Kidney epithelial cell (primary cell): ENCODE measurements around the gene NOS1. TPM values are rescaled to one million over a fixed set of nuclear protein-coding genes. Genes with fewer than 3 reads are reported as not detected.

ENCODE experiments used
- DNase-seq: peaks from one replicate; pipeline ENCODE4 v3.0.0-alpha.2; 2010; ENCODE audit warnings: low read depth
- H3K27me3 ChIP-seq: 2 replicates; pipeline ENCODE4 v1.6.0; 2011; ENCODE audit warnings: low read length; ENCODE audit not compliant: control insufficient read depth, insufficient read depth
- H3K36me3 ChIP-seq: 2 replicates; pipeline ENCODE4 v1.5.1; 2011; ENCODE audit warnings: low read length; ENCODE audit not compliant: control insufficient read depth, insufficient read depth
- H3K4me3 ChIP-seq: 2 replicates; pipeline ENCODE4 v1.5.1; 2011; ENCODE audit warnings: low read depth, mild to moderate bottlenecking, control low read depth, low read length
- total RNA-seq: library from RNA; depleted of rRNA; stranded (reverse); fragments of >200 nt; gene quantifications from 2 replicates; pipeline ENCODE4 v1.2.3, GENCODE V29; 2015
- TF ChIP-seq, protein P1 (sequence below): IDR thresholded peaks from 2 replicates; pipeline ENCODE4 v1.5.1; 2011; ENCODE audit warnings: mild to moderate bottlenecking, moderate library complexity, low read length, control low read depth, inconsistent platforms; ENCODE audit not compliant: insufficient read depth, poor library complexity, severe bottlenecking

NOS1 gene
- total RNA-seq = 0.04 TPM in 1 of 2 replicates, not detected in the other

DNA sequence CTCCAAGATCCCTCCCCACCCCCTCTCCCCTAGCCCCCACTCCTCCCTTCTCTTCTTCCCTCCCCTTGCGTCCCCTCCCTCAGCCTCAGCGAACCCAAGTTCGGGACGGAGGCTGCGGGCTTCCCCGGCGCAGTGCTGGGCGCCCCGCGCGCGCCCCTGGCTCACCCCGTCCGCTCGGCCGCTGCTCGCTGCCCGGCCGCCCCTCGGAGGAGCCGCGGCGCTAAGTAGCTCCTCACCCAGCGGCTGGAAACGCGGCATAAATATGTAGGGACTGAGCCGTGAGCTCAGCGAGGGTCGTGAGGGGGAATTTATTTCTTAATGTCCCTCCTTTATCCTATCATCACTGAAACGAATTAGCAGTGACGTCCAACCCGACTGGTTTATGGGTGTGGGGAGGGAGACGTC, at the start of gene NOS1:
Gene NOS1, minus strand, starts transcription at position 280 of the 405 bp plus-strand sequence. CDS start 30,557 bp downstream, outside the sequence.
- TF ChIP-seq, protein P1, sequence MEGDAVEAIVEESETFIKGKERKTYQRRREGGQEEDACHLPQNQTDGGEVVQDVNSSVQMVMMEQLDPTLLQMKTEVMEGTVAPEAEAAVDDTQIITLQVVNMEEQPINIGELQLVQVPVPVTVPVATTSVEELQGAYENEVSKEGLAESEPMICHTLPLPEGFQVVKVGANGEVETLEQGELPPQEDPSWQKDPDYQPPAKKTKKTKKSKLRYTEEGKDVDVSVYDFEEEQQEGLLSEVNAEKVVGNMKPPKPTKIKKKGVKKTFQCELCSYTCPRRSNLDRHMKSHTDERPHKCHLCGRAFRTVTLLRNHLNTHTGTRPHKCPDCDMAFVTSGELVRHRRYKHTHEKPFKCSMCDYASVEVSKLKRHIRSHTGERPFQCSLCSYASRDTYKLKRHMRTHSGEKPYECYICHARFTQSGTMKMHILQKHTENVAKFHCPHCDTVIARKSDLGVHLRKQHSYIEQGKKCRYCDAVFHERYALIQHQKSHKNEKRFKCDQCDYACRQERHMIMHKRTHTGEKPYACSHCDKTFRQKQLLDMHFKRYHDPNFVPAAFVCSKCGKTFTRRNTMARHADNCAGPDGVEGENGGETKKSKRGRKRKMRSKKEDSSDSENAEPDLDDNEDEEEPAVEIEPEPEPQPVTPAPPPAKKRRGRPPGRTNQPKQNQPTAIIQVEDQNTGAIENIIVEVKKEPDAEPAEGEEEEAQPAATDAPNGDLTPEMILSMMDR = no peak
- no peak for DNase-seq
- no peaks in the 10 kb centered on the region for H3K36me3 ChIP-seq
- H3K4me3 ChIP-seq = peak within 1 kb of the TSS; percentile 3
- H3K27me3 ChIP-seq = peaks cover 79% of the 10 kb centered on the region

DNA sequence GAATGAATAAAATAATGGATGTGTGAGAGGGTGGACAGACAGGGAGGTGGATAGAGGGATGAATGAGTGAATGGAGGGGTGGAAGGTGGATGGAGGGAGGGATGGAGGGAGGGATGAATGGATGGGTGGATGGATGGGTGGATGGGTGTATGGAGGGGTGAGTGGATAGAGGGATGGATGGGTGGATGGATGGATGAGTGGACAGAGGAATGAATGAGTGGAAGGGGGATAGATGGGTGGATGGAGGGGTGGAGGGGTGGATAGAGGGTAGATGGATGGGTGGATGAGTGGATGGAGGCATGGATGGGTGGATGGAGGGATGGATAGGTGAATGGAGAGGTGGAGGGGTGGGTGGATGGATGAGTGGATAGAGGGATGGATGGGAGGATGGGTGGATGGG, 47.9 kb upstream of the NOS1 start:
- H3K27me3 ChIP-seq = peaks cover 2% of the 10 kb centered on the region
- no peak for DNase-seq
- TF ChIP-seq, protein P1 = no peak
- H3K4me3 ChIP-seq = no peak overlapping the region
- H3K36me3 ChIP-seq = no peaks in the 10 kb centered on the region

DNA sequence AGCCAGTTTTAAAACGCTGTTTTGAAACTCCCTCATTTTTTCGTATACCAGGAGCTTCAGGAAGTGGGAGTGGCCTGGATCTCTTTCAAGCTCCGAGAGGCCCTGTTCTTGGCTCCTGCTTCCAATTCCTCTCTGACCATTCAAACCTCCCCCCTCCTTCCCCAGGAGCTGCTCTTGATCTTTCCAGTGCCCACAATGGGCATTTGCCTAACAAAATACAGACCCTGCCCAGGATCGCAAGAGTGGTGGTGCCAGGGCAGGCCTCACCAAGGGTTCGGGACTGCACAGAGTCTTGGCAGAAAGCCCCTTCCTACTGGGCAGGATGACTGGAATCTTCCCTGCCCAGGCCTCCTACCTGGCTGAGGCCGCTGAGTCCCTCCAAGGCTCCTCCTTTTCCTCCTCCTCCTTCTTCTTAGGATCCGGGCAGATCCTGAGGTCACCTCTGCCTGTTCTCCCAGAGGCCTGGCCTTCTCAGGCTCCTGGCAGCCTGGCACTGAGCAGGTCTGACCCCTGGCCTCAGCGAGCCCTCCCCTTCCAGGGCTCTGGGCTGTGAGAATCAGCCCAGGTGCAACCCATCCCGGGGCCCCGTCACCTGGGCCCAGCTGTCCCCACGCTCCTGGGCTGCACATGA, 46.9 kb upstream of the NOS1 start:
- TF ChIP-seq, protein P1 = no peak
- H3K36me3 ChIP-seq = no peaks in the 10 kb centered on the region
- DNase-seq = no peak

DNA sequence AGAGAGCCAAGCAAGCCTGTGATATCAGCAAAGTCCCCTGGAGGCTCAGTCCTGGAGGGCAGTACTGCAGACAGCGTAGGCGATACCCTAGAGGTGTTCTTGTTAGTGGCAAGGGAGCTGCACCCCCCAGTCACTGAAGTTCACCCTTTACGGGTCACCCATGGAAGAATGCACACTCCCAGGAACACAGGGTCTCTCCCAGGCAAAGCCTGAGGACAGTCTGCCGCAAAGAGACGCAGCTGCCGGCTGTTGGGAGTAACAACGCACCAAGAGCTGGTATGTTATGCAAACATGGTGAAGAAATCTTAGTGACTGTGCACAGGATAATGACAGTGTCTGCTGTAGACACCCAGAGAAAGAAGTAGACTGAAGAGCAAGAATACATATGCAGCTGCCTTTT, 43.5 kb upstream of the NOS1 start:
- DNase-seq = no peak
- Histone ChIP-seq H3K27me3 (peaks cover 2% of the 10 kb centered on the region), H3K4me3 (no peak overlapping the region), H3K36me3 (no peaks in the 10 kb centered on the region)
- TF ChIP-seq, protein P1 = no peak

More for the DNA sequence above, 46.9 kb upstream of the NOS1 start:
- peaks cover 2% of the 10 kb centered on the region for H3K27me3 ChIP-seq
- H3K4me3 ChIP-seq = no peak overlapping the region

DNA sequence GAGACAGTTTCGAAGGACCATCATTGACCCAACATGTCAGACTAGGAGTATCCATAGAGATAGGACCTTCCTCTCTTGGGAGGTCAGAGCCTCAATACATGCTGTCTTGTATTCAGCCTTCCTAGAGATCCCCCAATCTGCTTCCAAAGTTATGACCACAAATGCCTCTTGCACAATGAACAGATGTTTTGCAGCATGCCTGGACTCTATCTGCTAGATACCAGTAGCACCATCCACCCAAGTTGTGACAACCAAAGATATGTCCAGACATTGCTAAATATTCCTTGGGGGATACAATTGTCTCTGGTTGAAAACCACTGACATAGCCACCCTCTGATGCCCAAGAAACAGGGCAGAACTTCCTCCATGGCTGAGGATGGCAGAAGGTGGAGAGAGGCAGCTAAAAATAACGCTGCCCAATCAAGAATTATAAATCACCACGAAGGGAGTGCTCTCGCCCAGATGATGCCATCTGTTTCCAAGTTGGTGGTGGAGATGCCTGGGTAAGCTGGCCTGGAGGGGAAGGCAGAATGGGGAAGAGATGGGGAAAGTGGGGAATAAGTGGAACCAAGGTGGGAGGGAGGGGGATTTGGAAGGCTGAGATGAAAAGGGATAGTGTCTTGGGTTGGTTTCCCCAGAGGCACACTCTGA, 42.9 kb upstream of the NOS1 start:
- TF ChIP-seq, protein P1 = no peak
- Histone ChIP-seq H3K27me3 (peaks cover 2% of the 10 kb centered on the region), H3K4me3 (no peak overlapping the region), H3K36me3 (no peaks in the 10 kb centered on the region)
- no peak for DNase-seq
